GM18520 (cell line): ENCODE measurements around the gene HIRIP3.
"Not testable (repeated sequence)": the region's sequence is repeated elsewhere in the genome, so short reads cannot be mapped to it uniquely, and the experiment has no call there.

Source experiments
- ATAC-seq: cut with Tn5 transposase; IDR thresholded peaks from one replicate; pipeline ENCODE4 v1.9.1; 2021; ENCODE audit not compliant: unreplicated experiment

HIRIP3 gene

GRCh38 chr16:30016555-30017276, 21.3 kb upstream of the HIRIP3 start:
- ATAC-seq, result no peak

GRCh38 chr16:30015450-30015849, 20.0 kb upstream of the HIRIP3 start:
- not testable (repeated sequence) for ATAC-seq

GRCh38 chr16:30012598-30012997, 17.2 kb upstream of the HIRIP3 start:
- ATAC-seq, result not testable (repeated sequence)

- no peak for ATAC-seq
These were observed 16.5 kb upstream of the HIRIP3 start for GRCh38 chr16:30011714-30012504.

DNA sequence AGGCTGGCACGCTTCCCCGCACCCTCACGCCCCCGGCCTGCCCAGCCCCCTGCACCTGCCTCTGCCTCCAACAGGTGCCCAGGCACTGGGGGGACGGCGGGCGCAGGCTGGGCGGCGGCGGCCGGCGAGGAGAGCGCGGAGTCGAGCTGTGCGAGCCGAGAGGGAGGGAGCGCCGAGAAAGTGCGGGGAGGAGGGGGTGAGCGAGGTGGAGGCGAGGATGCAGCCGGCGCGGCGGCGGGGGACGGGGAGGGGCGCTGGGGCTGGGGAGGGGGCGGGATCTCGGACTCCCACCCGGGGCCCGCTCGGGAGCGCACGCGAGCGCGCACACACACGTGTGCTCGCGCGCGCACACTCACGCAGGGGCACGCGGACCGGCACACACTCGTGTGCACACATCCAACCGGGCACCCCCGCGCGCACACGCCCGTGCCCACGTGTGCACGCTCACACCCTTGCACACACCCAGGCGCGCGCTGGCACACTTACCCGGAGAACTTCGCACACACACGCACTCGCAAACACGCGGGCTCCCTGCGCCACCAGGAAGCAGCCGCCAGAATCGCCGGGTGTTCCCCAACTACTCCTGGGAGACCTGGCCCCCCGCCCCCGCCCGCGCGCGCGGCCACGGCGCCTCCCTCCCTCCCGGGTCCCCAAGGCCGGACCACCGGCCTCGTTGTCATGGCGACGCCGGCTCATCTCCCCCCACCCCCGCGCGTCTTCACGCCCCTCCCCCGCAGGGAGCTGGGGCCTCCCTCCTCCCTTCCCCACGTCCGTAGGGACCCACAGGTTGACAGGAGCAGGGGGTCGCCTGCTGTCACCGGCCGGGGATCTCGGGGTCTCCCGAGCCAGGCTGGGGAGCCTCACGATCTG, 15.7 kb upstream of the HIRIP3 start, which contains the start of gene DOC2A:
Gene DOC2A (minus strand): TSS at position 184 of the 870 bp plus-strand sequence. CDS start 805 bp downstream, outside the sequence.
- ATAC-seq, result no peak

DNA sequence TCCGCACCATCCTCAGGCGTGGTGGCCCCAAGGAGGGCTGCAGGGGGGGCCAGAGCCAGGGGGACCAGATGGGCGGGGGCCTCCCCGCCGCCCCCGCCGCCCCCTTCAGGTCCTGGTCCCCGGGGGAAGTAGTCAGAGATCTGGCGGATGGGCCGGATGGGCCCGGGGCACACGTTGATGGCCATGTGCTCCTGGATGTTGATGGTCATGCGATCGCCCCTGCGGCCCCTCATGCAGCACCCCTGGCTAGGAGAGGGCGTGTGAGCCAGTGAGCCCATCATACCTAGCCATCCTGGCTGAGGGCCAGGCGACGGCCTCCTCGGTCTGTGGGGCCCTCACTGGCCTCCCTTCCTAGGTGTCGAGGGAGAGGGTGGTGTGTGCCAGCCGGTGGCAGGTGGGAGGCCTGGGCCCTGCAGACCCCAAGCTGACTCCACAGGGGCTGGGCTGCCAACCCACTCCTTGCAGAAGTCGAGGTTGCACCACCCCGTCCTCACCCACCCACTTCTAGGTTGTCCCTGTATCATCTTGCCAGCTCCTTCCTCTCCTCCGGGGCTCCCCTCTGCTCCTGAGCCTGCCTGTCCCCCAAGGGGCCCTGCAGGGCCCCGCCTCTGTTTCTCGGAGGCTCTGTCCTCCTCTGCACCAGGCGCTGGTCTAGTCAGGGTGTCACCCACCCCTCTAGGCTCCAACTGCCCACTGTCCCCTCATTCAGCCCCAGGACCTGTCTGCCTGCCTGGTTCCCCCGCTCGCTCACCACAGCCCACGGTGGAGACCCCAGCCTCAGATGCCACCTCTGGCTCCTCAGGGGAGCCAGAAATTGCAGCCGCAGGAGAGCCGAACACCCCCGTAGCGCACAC, 14.8 kb upstream of the HIRIP3 start:
- no peak for ATAC-seq

DNA sequence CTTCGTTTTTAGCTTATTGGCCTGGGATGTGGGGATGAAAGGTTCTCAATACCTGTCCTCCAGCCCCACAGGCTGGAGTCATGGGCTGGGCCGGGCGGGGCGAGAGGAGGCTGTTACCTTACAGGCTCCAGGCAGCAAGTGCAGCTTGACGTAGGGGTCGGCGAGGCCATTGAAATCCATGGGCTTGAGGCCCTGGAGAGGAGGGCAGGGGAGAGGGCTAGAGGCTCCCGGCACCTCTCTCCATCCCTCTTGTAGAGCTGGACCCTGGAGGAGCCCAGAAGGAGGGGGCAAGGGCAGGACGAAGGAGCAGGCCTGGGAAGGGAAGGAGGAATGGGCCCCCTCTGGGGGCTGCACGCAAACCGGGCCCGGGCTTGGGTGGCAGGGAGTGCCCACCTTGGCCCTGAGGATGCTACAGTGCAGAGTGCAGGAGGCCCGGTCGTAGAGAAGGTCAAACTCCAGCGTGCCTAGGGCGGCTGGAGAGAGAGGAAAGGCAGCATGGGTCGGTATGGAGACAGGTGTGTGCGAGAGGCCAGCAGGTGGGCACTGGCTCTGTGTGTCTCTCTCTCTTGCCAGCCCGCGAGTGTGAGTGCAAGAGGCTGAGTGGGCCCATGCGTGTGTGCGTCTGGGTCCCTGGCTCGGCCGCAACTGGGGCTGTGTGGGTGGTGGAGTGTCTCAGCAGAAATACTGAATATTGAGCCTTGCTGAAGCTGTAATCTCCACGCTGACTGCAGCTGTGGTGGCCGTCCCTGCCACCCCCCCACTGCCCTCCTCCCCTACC, 13.9 kb upstream of the HIRIP3 start:
- no peak for ATAC-seq

- no peak for ATAC-seq
These were observed 12.0 kb upstream of the HIRIP3 start for GRCh38 chr16:30007378-30007895.

DNA sequence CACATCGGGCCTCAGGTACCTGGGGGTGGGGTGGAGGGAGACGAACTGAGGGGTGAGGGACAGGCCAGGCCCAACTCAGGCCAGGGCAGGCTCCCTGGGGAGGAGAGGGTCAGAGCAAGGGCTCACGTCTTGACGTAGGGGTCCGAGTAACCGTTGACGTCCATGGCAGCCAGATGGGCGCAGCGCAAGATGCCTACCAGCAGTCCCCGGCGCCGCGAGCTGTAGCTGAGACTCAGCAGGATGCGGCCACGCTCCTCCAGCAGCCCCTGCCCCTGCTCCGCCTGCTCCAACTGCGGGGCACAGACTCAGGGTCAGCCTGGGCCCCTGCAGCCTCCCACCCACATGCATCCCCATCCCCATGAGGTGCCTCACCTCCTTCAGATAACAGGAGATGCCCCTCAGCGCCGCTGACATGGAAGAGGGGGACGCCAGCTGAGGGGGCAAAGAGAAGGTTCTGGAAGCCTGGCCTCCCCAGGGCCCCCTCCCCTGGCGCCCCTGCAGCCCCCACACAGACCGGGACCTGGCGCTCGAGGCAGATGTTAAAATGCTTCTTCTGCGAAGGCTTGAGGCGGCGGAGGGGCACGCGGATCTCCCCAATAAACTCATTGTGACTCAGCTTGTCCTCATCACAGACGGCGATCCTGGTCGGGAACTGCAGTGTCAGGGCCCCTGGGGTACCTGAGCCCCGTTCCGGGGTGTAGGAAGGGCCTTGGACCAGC, 11.4 kb upstream of the HIRIP3 start:
- no peak for ATAC-seq

GRCh38 chr16:30006095-30006473, 10.7 kb upstream of the HIRIP3 start:
- ATAC-seq, result no peak

GRCh38 chr16:30005341-30006094, 10.1 kb upstream of the HIRIP3 start:
- ATAC-seq, result no peak

DNA sequence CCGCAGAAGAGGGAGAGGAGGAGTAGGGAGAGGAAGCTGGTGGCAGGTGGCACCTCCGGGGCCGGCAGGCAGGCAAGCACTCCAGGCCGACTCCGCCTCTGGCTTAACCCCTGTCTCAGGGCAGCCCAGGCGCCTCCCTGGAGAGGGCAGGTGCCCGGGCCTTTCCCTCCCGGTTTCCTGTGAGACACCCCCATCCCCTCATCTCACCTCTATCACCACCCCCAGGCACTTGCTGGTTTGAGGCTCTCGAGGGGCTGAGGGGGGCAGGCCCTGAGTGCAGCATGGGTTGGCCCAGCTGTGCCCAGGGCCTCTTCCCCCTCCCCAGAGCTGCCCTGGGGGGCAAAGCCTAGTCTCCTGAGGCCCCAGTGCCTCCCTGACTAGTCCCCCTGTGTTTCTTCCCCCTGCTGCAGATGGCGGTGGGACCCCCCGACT, 9.4 kb upstream of the HIRIP3 start:
- ATAC-seq, result no peak

- no peak for ATAC-seq
These were observed 9.0 kb upstream of the HIRIP3 start for GRCh38 chr16:30004424-30004776.

GRCh38 chr16:30003670-30004423, 8.4 kb upstream of the HIRIP3 start:
- ATAC-seq, result no peak

DNA sequence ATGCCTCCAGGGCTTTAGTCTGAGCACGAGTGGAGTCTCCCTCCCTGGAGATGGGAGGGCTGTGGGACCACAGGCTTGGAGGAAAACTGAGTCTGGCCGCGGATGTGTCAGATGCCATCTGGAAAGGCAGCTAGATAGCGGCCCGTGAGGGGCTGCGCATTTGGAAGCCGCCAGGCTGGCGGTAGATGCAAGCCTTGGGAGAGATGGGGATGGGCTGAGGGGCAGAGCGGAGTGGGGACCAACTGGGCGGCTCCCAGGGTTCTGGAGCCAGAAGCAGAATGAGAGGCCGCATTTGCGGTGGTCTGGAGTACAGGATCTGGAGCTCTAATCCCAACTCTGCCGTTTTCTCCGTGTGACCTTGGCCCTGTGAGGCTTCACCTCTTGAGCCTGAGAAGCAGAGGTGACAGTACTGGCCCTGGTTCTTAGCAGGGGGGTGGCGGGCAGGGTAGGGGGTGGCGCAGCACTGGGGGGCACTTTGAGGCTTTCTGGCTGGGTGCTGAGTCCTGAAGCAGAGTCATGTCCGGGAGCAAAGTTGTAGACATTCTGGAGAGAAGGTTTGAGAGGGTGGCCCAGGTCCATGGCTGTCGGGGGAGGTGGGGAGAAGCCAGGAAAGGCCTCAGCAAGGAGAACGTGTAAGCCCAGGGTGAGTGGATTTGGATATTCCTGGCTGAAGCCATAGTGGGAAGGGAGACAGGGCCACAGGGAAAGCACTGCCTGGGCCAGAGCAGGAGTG, 7.4 kb upstream of the HIRIP3 start:
- no peak for ATAC-seq

DNA sequence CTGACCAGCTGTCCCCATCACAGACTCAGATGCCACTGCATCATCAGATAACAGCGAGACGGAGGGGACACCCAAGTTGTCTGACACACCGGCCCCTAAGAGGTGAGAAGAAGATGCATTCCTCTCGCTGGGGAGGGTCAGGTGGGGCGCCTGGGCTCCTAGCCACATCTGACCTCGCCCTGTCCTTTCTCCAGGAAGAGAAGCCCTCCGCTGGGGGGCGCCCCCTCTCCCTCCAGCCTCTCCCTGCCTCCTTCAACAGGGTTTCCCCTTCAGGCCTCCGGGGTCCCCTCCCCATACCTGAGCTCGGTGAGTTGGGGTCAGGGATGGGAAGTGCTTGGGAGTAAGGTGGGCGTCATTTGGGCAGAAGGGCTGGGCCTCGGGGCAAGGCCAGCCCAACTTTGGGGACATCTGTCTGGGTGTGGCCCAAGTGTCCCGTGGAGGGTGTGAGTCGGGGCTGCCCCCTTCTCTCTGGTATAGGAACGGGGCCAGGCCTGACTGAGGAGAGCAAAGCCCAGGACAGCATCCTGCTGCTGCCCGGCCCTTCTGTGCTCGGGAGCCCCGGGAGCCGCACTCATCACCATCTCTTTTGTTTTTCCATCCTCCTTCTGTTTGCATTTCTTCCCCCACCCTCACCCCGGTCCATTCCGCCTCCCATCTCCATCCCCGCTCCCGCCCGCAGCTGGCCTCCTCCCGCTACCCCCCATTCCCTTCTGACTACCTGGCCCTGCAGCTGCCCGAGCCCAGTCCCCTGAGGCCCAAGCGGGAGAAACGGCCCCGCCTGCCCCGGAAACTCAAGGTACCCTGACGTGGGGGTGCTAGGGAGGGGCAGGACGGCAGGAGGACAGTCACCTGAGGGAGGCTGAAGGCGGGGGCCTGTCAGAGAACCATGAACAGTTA, 5.6 kb upstream of the HIRIP3 start:
- ATAC-seq, result no peak
